HCT116 (cell line): ENCODE results near the gene EIPR1. TPM values are rescaled to one million over a fixed set of nuclear protein-coding genes. Genes with fewer than 3 reads are reported as not detected.

ENCODE experiments used
- ATAC-seq: fragments of 200-7000 bp; cut with Tn5 transposase; 2 replicates; pipeline ENCODE4 v1.9.1; 2020; ENCODE audit warnings: mild to moderate bottlenecking, moderate library complexity
- BruUV-seq: library from RNA; stranded (reverse); fragments of 400-500 nt; replicated peaks from 2 replicates; lab custom pipeline; 2021; lab: Mats Ljungman, UMichigan
- CTCF ChIA-PET: fragments of 300-600 bp; sonication (Branson Sonifier 250); formaldehyde crosslinking; loops from one replicate; lab custom pipeline; 2021; ENCODE audit warnings: antibody characterized with exemption; lab: Charles Lee
- POLR2A ChIA-PET: fragments of 300-600, 350-600 bp; sonication (Branson Sonifier 250); formaldehyde crosslinking; loops from one replicate; lab custom pipeline; 2021; ENCODE audit warnings: antibody characterized with exemption; lab: Charles Lee
- RAD21 ChIA-PET, 2 experiments: fragments of 300-600 bp; sonication (Branson Sonifier 250); formaldehyde crosslinking; loops; one replicate each; lab custom pipeline; 2023; ENCODE audit warnings: low total read pairs in 2 of 2; ENCODE audit not compliant: uncharacterized antibody in 2 of 2, unreplicated experiment in 2 of 2, low non-redundant PET in 1 of 2; lab: Charles Lee
- DNase-seq: peaks from one replicate; pipeline ENCODE4 v3.0.0-alpha.2; 2010; ENCODE audit warnings: low read depth, low spot score
- H2AFZ ChIP-seq: fragments of 200-600 bp; shearing (Covaris generic), sonication (generic); 2 replicates; pipeline ENCODE4 v1.6.1; 2017; ENCODE audit warnings: low read depth, mixed run types, mixed read lengths, antibody characterized with exemption, low read length; ENCODE audit not compliant: poor library complexity, severe bottlenecking
- H3K27ac ChIP-seq: 2 replicates; pipeline ENCODE4 v1.5.1; 2012; ENCODE audit warnings: low read depth, low read length
- H3K27me3 ChIP-seq: fragments of 200-600 bp; sonication (generic); 2 replicates; pipeline ENCODE4 v1.6.1; 2016; ENCODE audit warnings: mixed run types, low read length, mixed read lengths; ENCODE audit not compliant: insufficient read depth
- H3K36me3 ChIP-seq, 2 experiments: fragments of 200-500 bp in 1 of 2; fragments of 200-600 bp in 1 of 2; sonication (Bioruptor generic) in 1 of 2; sonication (generic) in 1 of 2; 2 replicates each; pipeline versions ENCODE4 v1.5.1 to v1.6.1; 2014 to 2016; ENCODE audit warnings: low read length in 2 of 2, inconsistent platforms in 1 of 2, mixed read lengths in 1 of 2, mixed run types in 1 of 2; ENCODE audit not compliant: insufficient read depth in 2 of 2, control insufficient read depth in 1 of 2
- H3K4me1 ChIP-seq, 2 experiments: fragments of 200-600 bp in 1 of 2; sonication (generic) in 1 of 2; 2 replicates each; pipeline versions ENCODE4 v1.5.1 to v1.6.1; 2012 to 2017; ENCODE audit warnings: low read length in 2 of 2, inconsistent platforms in 1 of 2, mild to moderate bottlenecking in 1 of 2, mixed read lengths in 1 of 2, mixed run types in 1 of 2, moderate library complexity in 1 of 2; ENCODE audit not compliant: insufficient read depth in 2 of 2, control insufficient read depth in 1 of 2
- H3K4me2 ChIP-seq: fragments of 200-600 bp; sonication (generic); 2 replicates; pipeline ENCODE4 v1.6.1; 2017; ENCODE audit warnings: mixed run types, low read length, mixed read lengths
- H3K4me3 ChIP-seq, 2 experiments: fragments of 200-600 bp in 1 of 2; sonication (generic) in 1 of 2; replicated peaks in 1 of 2; 2 replicates each; pipeline ENCODE4 v1.5.1; 2011 to 2016; ENCODE audit warnings: low read length in 2 of 2, control low read depth in 1 of 2, low read depth in 1 of 2, mild to moderate bottlenecking in 1 of 2, mixed read lengths in 1 of 2, mixed run types in 1 of 2
- H3K79me2 ChIP-seq: fragments of 200-600 bp; sonication (generic); 2 replicates; pipeline ENCODE4 v1.6.1; 2017; ENCODE audit warnings: mild to moderate bottlenecking, mixed run types, low read length, moderate library complexity, mixed read lengths; ENCODE audit not compliant: insufficient read depth
- H3K9ac ChIP-seq: fragments of 200-600 bp; sonication (generic); 2 replicates; pipeline ENCODE4 v1.6.1; 2016; ENCODE audit warnings: low read length, mixed read lengths
- H3K9me2 ChIP-seq: fragments of 200-600 bp; sonication (generic), shearing (Covaris generic); 2 replicates; pipeline ENCODE4 v1.6.1; 2017; ENCODE audit warnings: mixed run types, mild to moderate bottlenecking, moderate library complexity; ENCODE audit not compliant: insufficient read depth
- H3K9me3 ChIP-seq, 2 experiments: fragments of 200-500 bp in 1 of 2; fragments of 200-600 bp in 1 of 2; sonication (Bioruptor generic) in 1 of 2; sonication (generic) in 1 of 2; 2 replicates each; pipeline ENCODE4 v1.6.1; 2014 to 2017; ENCODE audit warnings: low read length in 2 of 2, mixed read lengths in 2 of 2, inconsistent platforms in 1 of 2, low read depth in 1 of 2, mild to moderate bottlenecking in 1 of 2, mixed run types in 1 of 2, moderate library complexity in 1 of 2; ENCODE audit not compliant: control insufficient read depth in 1 of 2, insufficient read depth in 1 of 2
- H4K20me1 ChIP-seq: fragments of 200-600 bp; sonication (generic), shearing (Covaris generic); 2 replicates; pipeline ENCODE4 v1.6.1; 2017; ENCODE audit warnings: mixed run types, mild to moderate bottlenecking, moderate library complexity; ENCODE audit not compliant: insufficient read depth
- EGR1 ChIP-seq: IDR thresholded peaks from 2 replicates; pipeline ENCODE4 v1.6.1; 2012; ENCODE audit warnings: low read depth
- FOSL1 ChIP-seq: IDR thresholded peaks from 2 replicates; pipeline ENCODE4 v1.6.1; 2012; ENCODE audit warnings: low read depth
- SIN3A ChIP-seq: IDR thresholded peaks from 2 replicates; pipeline ENCODE4 v1.6.1; 2012; ENCODE audit warnings: low read depth
- SRF ChIP-seq: IDR thresholded peaks from 2 replicates; pipeline ENCODE4 v1.6.1; 2012; ENCODE audit warnings: low read depth
- TCF7L2 ChIP-seq: IDR thresholded peaks from 2 replicates; pipeline ENCODE4 v1.7.0; 2011; ENCODE audit warnings: borderline replicate concordance, inconsistent platforms; ENCODE audit not compliant: insufficient read depth, insufficient read length; ENCODE audit errors: extremely low read depth
- YY1 ChIP-seq: IDR thresholded peaks from 2 replicates; pipeline ENCODE4 v1.6.1; 2011; ENCODE audit warnings: low read length, low read depth, moderate library complexity, mild to moderate bottlenecking; ENCODE audit not compliant: insufficient replicate concordance; ENCODE audit errors: extremely low read depth
- ZFX ChIP-seq: fragments of 450-650 bp; IDR thresholded peaks from 2 replicates; pipeline ENCODE4 v1.6.1; 2017
- intact Hi-C: fragments of 100-400 bp; cut with micrococcal nuclease; formaldehyde crosslinking; loops from 2 replicates; pipeline ENCODE4 v1.10.0; 2022
- total RNA-seq: library from RNA; stranded (reverse); gene quantifications from one replicate; pipeline ENCODE4 v1.2.1, GENCODE V29; 2021; ENCODE audit not compliant: unreplicated experiment
- TF ChIP-seq, protein P1 (sequence below), 3 experiments: fragments of 200-600 bp in 1 of 3; sonication (generic) in 1 of 3; IDR thresholded peaks in 2 of 3; conservative IDR thresholded peaks in 1 of 3; 2 replicates each; pipeline ENCODE4 v1.5.1; 2012 to 2017; ENCODE audit warnings: low read depth in 2 of 3, low read length in 2 of 3, antibody characterized with exemption in 1 of 3, borderline replicate concordance in 1 of 3, control low read depth in 1 of 3, mild to moderate bottlenecking in 1 of 3, mixed read lengths in 1 of 3, mixed run types in 1 of 3, moderate library complexity in 1 of 3; ENCODE audit not compliant: insufficient read depth in 1 of 3
- TF ChIP-seq, protein P2 (sequence below): IDR thresholded peaks from 2 replicates; pipeline ENCODE4 v1.6.1; 2011; ENCODE audit warnings: mild to moderate bottlenecking, low read length, moderate library complexity; ENCODE audit not compliant: insufficient replicate concordance; ENCODE audit errors: extremely low read depth
- TF ChIP-seq, protein P3 (sequence below): IDR thresholded peaks from 2 replicates; pipeline ENCODE4 v1.6.1; 2012

The EIPR1 gene
- total RNA-seq, 1 experiment from 2014 or later: 36.9 TPM

DNA sequence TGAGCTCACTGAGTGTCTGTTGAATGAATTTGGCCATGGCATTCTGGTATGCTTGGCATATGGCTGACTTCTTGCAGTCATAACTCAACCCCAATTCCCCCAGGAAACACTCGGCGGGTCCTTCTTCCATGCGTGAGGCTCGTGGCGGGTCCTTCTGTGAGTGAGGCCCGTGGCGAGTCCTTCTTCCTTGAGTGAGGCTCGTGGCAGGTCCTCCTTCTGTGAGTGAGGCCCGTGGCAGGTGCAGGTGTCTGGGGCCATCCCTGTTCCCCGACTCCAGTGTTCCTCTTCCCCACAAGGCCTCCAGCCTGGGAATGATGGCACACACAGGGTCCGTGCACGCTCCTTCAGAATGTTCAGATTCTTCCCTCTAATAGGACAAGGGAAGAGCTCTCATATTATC lies 169.0 kb downstream of the EIPR1 start:
- TF ChIP-seq, protein P1, sequence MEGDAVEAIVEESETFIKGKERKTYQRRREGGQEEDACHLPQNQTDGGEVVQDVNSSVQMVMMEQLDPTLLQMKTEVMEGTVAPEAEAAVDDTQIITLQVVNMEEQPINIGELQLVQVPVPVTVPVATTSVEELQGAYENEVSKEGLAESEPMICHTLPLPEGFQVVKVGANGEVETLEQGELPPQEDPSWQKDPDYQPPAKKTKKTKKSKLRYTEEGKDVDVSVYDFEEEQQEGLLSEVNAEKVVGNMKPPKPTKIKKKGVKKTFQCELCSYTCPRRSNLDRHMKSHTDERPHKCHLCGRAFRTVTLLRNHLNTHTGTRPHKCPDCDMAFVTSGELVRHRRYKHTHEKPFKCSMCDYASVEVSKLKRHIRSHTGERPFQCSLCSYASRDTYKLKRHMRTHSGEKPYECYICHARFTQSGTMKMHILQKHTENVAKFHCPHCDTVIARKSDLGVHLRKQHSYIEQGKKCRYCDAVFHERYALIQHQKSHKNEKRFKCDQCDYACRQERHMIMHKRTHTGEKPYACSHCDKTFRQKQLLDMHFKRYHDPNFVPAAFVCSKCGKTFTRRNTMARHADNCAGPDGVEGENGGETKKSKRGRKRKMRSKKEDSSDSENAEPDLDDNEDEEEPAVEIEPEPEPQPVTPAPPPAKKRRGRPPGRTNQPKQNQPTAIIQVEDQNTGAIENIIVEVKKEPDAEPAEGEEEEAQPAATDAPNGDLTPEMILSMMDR (IDR thresholded peaks at IDR 0.05 in 2 of 3, conservative IDR thresholded peaks at IDR 0.05 in 1 of 3; ENCODE audit: borderline replicate concordance in 1 of 3, insufficient read depth in 1 of 3, low read depth in 2 of 3, low read length in 2 of 3): no peak
- TF ChIP-seq SRF: no peak
- TF ChIP-seq YY1: no peak
- no peak for TF ChIP-seq FOSL1
- TF ChIP-seq, protein P2, sequence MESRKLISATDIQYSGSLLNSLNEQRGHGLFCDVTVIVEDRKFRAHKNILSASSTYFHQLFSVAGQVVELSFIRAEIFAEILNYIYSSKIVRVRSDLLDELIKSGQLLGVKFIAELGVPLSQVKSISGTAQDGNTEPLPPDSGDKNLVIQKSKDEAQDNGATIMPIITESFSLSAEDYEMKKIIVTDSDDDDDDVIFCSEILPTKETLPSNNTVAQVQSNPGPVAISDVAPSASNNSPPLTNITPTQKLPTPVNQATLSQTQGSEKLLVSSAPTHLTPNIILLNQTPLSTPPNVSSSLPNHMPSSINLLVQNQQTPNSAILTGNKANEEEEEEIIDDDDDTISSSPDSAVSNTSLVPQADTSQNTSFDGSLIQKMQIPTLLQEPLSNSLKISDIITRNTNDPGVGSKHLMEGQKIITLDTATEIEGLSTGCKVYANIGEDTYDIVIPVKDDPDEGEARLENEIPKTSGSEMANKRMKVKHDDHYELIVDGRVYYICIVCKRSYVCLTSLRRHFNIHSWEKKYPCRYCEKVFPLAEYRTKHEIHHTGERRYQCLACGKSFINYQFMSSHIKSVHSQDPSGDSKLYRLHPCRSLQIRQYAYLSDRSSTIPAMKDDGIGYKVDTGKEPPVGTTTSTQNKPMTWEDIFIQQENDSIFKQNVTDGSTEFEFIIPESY: no peak
- no peak for TF ChIP-seq EGR1
- TF ChIP-seq, protein P3, sequence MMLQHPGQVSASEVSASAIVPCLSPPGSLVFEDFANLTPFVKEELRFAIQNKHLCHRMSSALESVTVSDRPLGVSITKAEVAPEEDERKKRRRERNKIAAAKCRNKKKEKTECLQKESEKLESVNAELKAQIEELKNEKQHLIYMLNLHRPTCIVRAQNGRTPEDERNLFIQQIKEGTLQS: no peak
- no peak for TF ChIP-seq SIN3A
- TF ChIP-seq ZFX: no peak
- TF ChIP-seq TCF7L2: no peak
- Histone ChIP-seq H3K36me3 (no peaks in the 10 kb centered on the region; a peak in 1 of 4 replicates), H2AFZ (no peak overlapping the region), H3K9ac (no peak overlapping the region), H4K20me1 (no peaks in the 10 kb centered on the region), H3K27ac (no peak overlapping the region), H3K4me2 (no peak overlapping the region), H3K79me2 (no peaks in the 10 kb centered on the region), H3K4me3 (no peak overlapping the region), H3K4me1 (no peaks in the 10 kb centered on the region), H3K27me3 (no peaks in the 10 kb centered on the region), H3K9me2 (no peaks in the 10 kb centered on the region), H3K9me3 (no peaks in the 10 kb centered on the region)
- ATAC-seq (no peak), DNase-seq (no peak)
- POLR2A ChIA-PET: no interaction called here
- RAD21 ChIA-PET: no interaction called here
- intact Hi-C loops: no loop called here
- CTCF ChIA-PET: no interaction called here
- no TSS peak for BruUV-seq
